Measurements from ENCODE around the gene KCNQ1. TPM values are rescaled to one million over a fixed set of nuclear protein-coding genes. Genes with fewer than 3 reads are reported as not detected.

The KCNQ1 gene
- total RNA-seq, 4 donors from 2014 or later: 3.2 to 12.7 (median 5.5) TPM

DNA sequence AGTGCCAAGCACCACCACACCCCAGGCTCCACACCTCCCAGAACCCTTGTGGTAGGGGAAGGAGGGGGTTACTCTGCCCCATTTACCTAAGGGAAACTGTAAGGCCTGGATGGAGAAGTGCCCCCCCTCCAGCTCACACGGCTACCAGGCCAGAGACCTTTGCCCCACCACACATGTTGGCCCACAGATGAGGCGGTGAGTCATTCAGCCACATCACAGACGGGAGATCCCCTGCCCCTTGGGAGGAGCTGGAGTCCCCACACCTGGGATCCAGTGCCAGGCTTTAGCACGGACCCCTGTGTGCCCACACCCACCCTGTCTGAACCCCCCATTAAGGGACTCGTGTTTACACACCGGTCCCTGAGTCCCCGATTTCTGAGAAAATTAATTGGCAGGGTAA is 415.8 kb downstream of the KCNQ1 start:
- TF ChIP-seq, protein P1, sequence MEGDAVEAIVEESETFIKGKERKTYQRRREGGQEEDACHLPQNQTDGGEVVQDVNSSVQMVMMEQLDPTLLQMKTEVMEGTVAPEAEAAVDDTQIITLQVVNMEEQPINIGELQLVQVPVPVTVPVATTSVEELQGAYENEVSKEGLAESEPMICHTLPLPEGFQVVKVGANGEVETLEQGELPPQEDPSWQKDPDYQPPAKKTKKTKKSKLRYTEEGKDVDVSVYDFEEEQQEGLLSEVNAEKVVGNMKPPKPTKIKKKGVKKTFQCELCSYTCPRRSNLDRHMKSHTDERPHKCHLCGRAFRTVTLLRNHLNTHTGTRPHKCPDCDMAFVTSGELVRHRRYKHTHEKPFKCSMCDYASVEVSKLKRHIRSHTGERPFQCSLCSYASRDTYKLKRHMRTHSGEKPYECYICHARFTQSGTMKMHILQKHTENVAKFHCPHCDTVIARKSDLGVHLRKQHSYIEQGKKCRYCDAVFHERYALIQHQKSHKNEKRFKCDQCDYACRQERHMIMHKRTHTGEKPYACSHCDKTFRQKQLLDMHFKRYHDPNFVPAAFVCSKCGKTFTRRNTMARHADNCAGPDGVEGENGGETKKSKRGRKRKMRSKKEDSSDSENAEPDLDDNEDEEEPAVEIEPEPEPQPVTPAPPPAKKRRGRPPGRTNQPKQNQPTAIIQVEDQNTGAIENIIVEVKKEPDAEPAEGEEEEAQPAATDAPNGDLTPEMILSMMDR (IDR thresholded peaks at IDR 0.05; ENCODE audit: low read depth): no peak

DNA sequence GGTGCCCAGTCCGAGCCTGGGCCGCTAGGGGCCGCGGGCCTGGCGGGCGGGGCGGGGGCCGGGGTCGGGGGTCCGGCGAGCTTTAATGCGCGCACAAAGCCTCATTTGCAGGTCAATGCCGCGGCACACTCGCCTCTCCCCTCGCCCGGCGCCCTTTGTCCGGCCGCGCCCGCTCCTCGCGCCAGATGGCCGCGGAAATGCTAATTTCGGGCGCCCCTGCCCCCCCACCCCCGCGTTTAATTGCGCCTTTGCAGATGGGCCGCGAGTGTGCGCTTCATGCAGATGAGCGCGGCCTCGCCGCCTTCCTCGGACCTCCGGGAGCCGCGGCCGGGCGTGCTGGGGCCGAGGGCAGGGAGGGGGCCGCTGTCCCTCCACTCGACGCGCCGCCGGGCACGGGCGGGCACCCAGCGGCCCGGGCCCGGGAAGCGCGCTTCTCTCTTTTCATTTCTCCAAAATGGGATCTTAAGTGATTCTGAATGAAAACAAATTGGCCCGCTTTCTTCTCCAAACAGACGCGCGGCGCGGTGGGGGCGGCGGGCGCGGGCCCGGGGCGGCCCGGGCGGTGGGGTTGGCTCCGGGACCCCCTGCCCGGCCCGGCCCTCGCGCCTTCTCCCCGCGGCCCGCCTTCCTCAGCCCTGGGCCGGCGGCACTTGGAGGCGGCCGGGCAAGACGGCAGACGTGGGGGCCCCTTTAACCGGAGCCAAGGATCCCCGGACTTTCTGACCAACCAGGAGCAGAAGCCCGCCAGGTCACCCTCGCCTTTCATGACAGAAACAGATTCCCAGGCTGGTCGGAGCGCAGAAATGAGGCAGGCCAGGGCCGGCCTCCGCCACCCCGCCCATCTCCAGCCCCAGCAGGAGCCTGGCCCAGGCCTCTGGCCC is 417.8 kb downstream of the KCNQ1 start:
- TF ChIP-seq, protein P1 (IDR thresholded peaks at IDR 0.05; ENCODE audit: low read depth): no peak

DNA sequence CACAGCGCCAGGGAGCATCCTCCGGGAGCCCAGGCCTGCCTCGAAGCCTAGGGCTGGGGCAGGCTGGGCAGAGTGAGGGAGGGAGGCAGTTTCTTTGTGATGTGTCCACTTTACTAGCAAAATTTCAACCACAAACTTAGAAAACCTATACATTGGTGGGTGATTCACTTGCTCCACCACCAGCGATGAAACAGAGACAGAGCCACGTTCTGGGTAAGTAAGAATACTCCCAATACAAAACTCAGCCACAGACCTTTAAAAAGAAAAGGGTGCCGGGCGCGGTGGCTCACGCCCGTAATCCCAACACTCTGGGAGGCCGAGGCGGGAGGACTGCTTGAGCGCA is 418.4 kb downstream of the KCNQ1 start:
- TF ChIP-seq, protein P1 (IDR thresholded peaks at IDR 0.05; ENCODE audit: low read depth): no peak

DNA sequence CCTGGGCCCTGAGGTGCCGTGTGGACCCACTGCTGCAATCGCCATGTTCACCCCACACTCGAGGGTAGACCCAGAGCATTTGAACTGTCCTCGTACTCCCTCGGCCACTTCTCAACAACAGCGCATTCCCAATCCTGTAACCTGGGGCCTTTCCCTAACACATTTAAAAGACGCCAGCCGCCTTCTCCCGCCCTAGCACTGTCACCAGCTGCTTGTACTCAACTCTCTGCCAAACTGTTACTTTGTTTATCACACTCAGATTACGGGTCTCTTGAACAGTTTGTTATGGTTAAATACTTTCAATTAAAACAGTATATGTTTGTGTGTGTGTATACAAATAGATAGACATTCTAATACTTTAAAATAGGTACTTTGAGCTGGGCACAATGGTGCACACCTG is 420.1 kb downstream of the KCNQ1 start:
- TF ChIP-seq, protein P1 (IDR thresholded peaks at IDR 0.05; ENCODE audit: low read depth): no peak

DNA sequence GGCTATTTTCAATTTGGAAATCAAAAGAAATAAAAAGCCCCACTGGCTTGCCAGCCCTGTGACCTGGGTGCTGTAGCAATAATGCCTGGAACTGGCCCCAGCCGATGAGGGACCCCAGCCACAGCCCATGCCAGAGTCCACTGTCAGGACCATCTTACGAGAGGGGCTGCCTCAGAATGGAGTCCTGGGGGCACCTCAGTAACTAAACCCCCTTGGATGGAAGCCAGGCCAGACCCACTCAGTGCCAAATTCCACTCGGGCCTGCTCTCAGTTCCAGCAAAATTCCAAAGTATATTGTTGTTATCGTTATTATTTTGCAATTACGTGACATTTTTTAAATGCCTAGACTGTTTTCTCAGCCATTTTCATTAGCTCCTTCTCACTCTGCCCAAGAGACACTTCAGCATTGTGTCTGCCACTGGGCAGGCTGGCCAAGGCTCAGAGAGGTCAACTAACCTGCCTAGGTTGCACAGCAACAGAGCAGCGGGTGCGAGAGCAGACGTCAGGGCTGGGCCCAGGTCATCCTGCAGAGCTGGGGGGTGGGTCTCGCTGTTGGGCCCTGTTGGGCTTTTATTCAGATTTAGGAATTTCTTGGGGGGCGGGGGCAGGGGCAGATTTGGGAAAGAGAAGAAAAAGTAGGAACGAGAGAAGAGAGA is 421.2 kb downstream of the KCNQ1 start:
- TF ChIP-seq, protein P1 (IDR thresholded peaks at IDR 0.05; ENCODE audit: low read depth): no peak

DNA sequence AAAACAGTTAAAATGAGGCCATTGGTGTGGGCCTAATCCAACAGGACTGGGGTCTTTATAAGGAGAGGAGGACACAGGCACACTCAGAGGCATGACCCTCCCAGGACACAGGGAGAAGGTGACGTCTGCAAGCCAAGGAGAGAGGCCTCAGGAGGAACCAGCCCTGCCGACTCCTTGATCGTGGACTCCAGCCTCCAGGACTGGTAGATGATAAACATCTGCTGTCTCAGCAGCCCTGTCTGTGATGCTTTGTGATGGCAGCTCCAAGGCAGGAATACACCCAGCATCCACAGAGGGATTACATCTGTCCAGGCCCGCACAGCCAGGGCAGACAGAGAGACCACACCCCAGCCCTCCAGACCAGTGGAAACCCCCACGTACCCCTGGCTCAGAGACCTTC is 422.3 kb downstream of the KCNQ1 start:
- TF ChIP-seq, protein P1 (IDR thresholded peaks at IDR 0.05; ENCODE audit: low read depth): no peak

DNA sequence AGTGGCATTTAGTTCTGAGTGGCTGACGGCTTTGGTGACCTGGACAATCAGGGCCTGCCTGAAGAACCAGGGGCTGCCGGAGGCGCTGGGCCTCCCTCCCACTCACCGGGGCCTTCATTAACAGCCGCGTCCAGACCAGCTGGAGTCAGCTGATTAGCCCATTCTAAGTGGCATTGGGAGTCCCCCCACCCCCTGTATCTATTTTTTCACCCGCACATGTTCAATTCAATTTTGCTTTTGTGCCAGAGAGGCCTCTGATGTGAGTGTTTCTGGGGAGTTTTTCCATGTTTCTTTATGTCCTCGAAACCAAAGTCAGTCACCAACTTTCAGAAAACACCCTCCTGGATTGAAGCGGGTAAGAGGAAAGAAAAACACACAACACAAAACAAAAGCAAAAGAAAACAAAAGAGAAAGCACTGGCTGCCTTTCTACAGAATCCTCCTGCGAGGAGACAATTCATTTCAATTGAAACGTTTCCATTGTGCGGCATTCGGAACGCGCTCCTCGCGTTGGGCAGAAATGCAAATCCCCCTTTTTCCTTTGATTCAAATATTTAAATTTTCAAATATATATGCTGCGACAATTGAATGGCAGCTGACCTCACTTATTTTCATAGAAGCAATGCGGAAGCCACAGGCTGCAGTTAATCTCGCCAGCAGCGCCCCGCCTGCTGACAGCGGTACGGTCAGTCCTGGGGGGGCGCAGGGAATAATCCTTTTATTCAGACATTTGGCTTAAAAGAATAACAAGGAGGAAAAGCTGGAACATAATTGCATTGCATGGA is 423.1 kb downstream of the KCNQ1 start:
- TF ChIP-seq, protein P1 (IDR thresholded peaks at IDR 0.05; ENCODE audit: low read depth): no peak
